ENCODE data around the gene MEIS2.

Gene MEIS2

GRCh38 chr15:37100109-37100965 is at the start of gene MEIS2:
Gene MEIS2 (minus strand): TSS chr15:37100549. CDS start chr15:37099466, 1,083 bp downstream.
- peak; percentile 97 for DNase-seq

DNA sequence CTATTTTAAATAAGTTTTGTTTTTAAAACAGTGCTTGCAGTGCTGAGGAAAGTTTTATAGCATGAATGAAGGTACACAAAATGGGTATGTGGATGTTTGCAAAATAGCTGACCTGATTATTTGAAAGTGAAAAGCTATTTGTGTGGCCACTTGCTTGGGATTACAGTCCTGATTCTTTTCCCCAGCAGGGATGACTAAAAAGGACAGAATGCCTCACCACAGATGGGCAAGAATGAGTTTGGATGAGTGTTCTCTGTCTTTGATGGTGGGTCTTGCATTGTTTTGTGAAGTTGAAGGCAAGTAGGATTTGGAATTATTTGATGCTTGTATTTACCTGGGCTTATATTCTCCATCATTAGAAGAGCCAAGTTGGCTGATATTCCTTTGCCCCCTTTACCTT is 48.8 kb upstream of the MEIS2 start:
- no peak for DNase-seq

DNA sequence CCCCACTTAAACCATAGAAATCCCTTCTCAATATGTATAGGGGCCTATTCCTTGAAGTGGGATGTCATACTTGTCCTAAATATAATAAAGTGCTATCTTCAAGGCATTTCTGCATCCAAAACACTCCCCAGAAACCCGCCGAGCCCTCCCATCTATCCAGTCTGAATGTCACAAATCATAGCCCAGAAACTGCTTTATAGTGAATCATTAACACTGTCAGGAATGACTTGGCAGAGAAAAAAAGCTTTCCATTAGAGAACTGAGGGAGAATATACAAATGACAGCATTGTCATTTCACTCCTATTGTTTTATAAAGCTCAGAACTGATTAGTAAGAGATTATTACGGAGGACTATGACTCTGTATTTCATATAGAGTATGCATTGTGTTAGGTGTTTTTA is 48.4 kb upstream of the MEIS2 start:
- no peak for DNase-seq

- DNase-seq = no peak
Observed at GRCh38 chr15:37143351-37143750, 43.0 kb upstream of the MEIS2 start.

DNA sequence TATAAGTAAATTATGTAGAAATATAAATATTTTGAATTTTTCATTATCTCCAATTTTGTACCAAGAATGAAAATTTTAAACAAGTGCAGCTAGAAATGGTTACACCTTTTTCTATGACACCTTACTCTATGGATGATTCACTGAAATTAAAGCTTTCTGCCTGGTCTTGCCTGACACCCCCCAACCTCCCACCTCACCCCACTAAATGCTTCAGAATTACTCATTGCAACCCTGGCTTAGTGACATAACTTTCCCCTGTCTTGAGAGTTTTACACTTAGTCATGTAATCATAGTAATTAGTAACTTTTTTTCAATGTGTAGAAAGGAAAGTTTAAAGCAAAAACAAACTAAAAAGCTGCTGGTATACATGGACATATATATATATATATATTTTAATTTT is 42.0 kb upstream of the MEIS2 start:
- DNase-seq = no peak

DNA sequence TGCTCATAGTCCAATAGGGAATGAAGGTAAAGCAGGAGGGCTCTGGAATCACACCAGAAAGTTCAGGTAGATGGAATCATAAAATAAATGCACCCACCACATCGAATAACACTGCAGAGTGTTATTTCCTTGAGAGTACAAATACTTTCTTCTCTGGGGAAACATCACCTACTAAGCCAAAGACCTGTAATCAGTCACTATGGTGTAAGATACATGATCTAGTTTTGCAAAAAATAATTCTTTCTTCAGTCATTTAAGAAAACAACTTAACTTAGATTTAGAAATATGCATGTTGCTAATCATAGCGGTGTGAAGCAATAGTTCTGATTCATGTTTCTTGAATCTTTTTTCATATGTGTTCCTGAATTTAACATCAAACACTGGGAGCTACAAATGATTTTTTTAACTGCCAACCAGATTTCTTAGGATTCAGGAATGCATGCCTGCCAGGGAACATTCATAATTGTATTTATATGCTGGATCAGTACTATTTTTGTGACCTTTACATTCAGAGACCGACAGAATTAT is 40.2 kb upstream of the MEIS2 start:
- no peak for DNase-seq

- no peak for DNase-seq
Observed at GRCh38 chr15:37138591-37139215, 38.4 kb upstream of the MEIS2 start.

GRCh38 chr15:37137221-37137620 is 36.9 kb upstream of the MEIS2 start:
- no peak for DNase-seq

GRCh38 chr15:37136666-37137065 is 36.3 kb upstream of the MEIS2 start:
- DNase-seq = no peak

DNA sequence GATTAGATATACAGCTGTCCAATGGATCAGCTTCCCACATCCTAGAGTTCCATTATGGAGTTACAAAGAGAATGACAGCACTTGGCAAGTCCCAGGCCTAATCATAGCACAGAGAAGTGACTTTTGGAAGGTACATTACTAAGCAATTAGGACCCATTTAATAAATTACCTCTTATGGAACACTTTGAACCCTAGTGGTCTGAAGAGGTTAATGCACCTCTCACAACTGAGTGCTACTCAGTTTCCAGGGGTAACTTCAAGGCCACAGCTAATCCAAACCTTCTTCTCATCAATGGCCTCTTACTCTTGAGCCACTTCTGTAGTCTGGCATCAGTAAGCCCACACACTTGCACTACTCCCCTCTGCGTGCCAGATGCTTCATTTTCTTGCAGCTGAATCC is 34.9 kb upstream of the MEIS2 start:
- DNase-seq = no peak

DNA sequence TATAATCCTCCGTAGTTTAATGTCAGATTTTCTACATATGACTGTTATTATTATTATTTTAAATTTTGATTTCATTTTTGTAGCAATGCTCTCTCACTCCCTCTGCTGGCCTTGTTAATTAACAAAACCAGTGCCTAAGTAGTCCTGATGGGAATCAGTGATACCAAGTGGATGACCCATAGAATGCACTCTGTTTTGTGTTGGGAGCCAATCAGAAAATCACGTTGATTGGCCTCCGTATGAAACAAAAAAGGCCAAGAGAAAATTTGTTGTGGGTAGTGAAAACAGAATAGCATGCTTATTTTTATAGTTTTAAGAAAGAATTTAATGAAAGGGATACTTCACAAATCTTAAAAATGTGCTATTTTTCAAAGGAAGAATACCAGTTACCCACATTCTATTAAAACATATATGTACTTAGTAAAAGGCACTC is 34.4 kb upstream of the MEIS2 start:
- no peak for DNase-seq

DNA sequence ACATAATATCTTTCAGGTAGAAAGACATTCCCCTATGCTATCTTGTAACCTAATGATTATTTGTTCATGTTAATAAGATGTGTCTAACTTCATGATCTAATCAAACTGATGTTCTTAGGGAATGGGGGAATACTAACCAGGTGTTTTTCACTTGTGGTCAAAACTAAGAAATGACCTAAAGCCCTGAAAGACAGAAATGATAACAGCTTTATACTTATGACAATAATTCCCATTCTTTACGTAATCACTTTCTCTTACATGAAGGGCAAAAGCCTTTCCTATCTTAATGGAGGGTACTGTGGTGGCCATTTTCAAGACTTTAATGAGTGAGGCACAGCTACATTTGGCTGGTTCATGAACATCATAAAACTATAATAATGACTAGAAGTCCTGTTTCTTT is 33.9 kb upstream of the MEIS2 start:
- DNase-seq = no peak

- no peak for DNase-seq
Observed at GRCh38 chr15:37133602-37134001, 33.3 kb upstream of the MEIS2 start.

- no peak for DNase-seq
Observed at GRCh38 chr15:37132826-37133417, 32.6 kb upstream of the MEIS2 start.

GRCh38 chr15:37131621-37132020 is 31.3 kb upstream of the MEIS2 start:
- DNase-seq = no peak

GRCh38 chr15:37130356-37130755 is 30.0 kb upstream of the MEIS2 start:
- no peak for DNase-seq

- DNase-seq = no peak
Observed at GRCh38 chr15:37125143-37125542, 24.8 kb upstream of the MEIS2 start.

GRCh38 chr15:37124331-37124730 is 24.0 kb upstream of the MEIS2 start:
- DNase-seq = no peak

GRCh38 chr15:37122703-37123102 is 22.4 kb upstream of the MEIS2 start:
- DNase-seq = no peak

GRCh38 chr15:37121492-37121891 is 21.1 kb upstream of the MEIS2 start:
- DNase-seq = no peak

- DNase-seq = no peak
Observed at GRCh38 chr15:37117030-37117429, 16.7 kb upstream of the MEIS2 start.

- no peak for DNase-seq
Observed at GRCh38 chr15:37115538-37115937, 15.2 kb upstream of the MEIS2 start.

- DNase-seq = no peak
Observed at GRCh38 chr15:37112971-37113670, 12.8 kb upstream of the MEIS2 start.

Data from right hindlimb (tissue), 1 donor.